Activated CD8-positive, alpha-beta T cell treated with anti-CD3 and anti-CD28 coated beads for 36 hours (primary cell): ENCODE results near the gene PSMG1. TPM values are rescaled to one million over a fixed set of nuclear protein-coding genes. Genes with fewer than 3 reads are reported as not detected.
"Not testable (repeated sequence)": the region's sequence is repeated elsewhere in the genome, so short reads cannot be mapped to it uniquely, and the experiment has no call there.

Source experiments
- ATAC-seq: fragments of 200-7000 bp; cut with Tn5 transposase; one replicate; pipeline ENCODE4 v1.10.0; 2021; ENCODE audit warnings: mild to moderate bottlenecking, moderate library complexity
- CTCF ChIA-PET: fragments of 350-600 bp; sonication (Branson Sonifier 250); formaldehyde crosslinking; loops from one replicate; lab custom pipeline; 2021; ENCODE audit warnings: antibody characterized with exemption; lab: Charles Lee
- POLR2A ChIA-PET: fragments of 350-600 bp; sonication (Branson Sonifier 250); formaldehyde crosslinking; loops from one replicate; lab custom pipeline; 2021; ENCODE audit warnings: antibody characterized with exemption; lab: Charles Lee
- DNase-seq: peaks from one replicate; pipeline ENCODE4 v3.0.0-alpha.2; 2020
- H3K27ac Mint-ChIP-seq: one replicate; pipeline ENCODE4 v1.8.0; 2021; ENCODE audit warnings: mild to moderate bottlenecking, mixed read lengths
- H3K27me3 Mint-ChIP-seq: one replicate; pipeline ENCODE4 v1.8.0; 2021; ENCODE audit warnings: mixed read lengths
- H3K36me3 Mint-ChIP-seq: one replicate; pipeline ENCODE4 v1.8.0; 2021; ENCODE audit warnings: low read depth, mixed read lengths
- H3K4me1 Mint-ChIP-seq: one replicate; pipeline ENCODE4 v1.8.0; 2021; ENCODE audit warnings: low read depth, mixed read lengths
- H3K4me3 Mint-ChIP-seq: one replicate; pipeline ENCODE4 v1.8.0; 2021; ENCODE audit warnings: mild to moderate bottlenecking, moderate library complexity, mixed read lengths
- H3K9me3 Mint-ChIP-seq: one replicate; pipeline ENCODE4 v1.8.0; 2021; ENCODE audit warnings: mixed read lengths
- CTCF ChIP-seq: fragments of 200-600 bp; IDR thresholded peaks from one replicate; pipeline ENCODE4 v1.8.0; 2022; ENCODE audit warnings: antibody characterized with exemption, mild to moderate bottlenecking
- intact Hi-C: fragments of 100-400 bp; cut with micrococcal nuclease; formaldehyde crosslinking; loops from one replicate; pipeline ENCODE4 v1.10.0; 2022
- total RNA-seq, 2 experiments: library from RNA; stranded (reverse); gene quantifications; one replicate each; pipeline ENCODE4 v1.2.3, GENCODE V29; 2021

The PSMG1 gene
- total RNA-seq, 2 experiments from 2014 or later: 90.9 to 107 TPM

GRCh38 chr21:39168800-39169199 is 14.5 kb downstream of the PSMG1 start:
- no peaks in the 10 kb centered on the region for H3K4me1 Mint-ChIP-seq
- ChIA-PET POLR2A (no interaction called here), CTCF (no interaction called here)
- H3K27me3 Mint-ChIP-seq: peaks cover 3% of the 10 kb centered on the region
- intact Hi-C loops: no loop called here
- DNase-seq (no peak), ATAC-seq (no peak)
- no peak for TF ChIP-seq CTCF
- H3K4me3 Mint-ChIP-seq: no peak overlapping the region
- H3K9me3 Mint-ChIP-seq: peaks cover 6% of the 10 kb centered on the region
- H3K27ac Mint-ChIP-seq: no peak overlapping the region
- peaks cover 6% of the 10 kb centered on the region for H3K36me3 Mint-ChIP-seq

GRCh38 chr21:39164523-39164922 is 18.7 kb downstream of the PSMG1 start:
- Mint-ChIP-seq H3K27me3 (peaks cover 7% of the 10 kb centered on the region), H3K4me3 (no peak overlapping the region), H3K9me3 (peaks cover 6% of the 10 kb centered on the region), H3K27ac (no peak overlapping the region), H3K4me1 (no peaks in the 10 kb centered on the region), H3K36me3 (no peaks in the 10 kb centered on the region)
- TF ChIP-seq CTCF: no peak
- ATAC-seq: no peak
- ChIA-PET CTCF (no interaction called here), POLR2A (no interaction called here)
- intact Hi-C loops: no loop called here
- no peak for DNase-seq

- Mint-ChIP-seq H3K4me3 (no peak overlapping the region), H3K4me1 (no peaks in the 10 kb centered on the region), H3K9me3 (peaks cover 6% of the 10 kb centered on the region), H3K27ac (no peak overlapping the region), H3K36me3 (no peaks in the 10 kb centered on the region), H3K27me3 (peaks cover 7% of the 10 kb centered on the region)
- CTCF ChIA-PET: no interaction called here
- intact Hi-C loops: no loop called here
- POLR2A ChIA-PET: interaction anchor here (0.7 kb wide), 1 partner anchor 995 kb away, joined by 3 read pairs; no protein-coding TSS in a partner anchor
- ATAC-seq (no peak), DNase-seq (no peak)
- TF ChIP-seq CTCF: no peak
These were observed 22.2 kb downstream of the PSMG1 start for GRCh38 chr21:39161064-39161463.

- Mint-ChIP-seq H3K9me3 (peaks cover under 1% of the 10 kb centered on the region), H3K4me3 (no peak overlapping the region), H3K27me3 (peaks cover 4% of the 10 kb centered on the region), H3K4me1 (no peaks in the 10 kb centered on the region), H3K36me3 (no peaks in the 10 kb centered on the region), H3K27ac (no peak overlapping the region)
- no peak for TF ChIP-seq CTCF
- ChIA-PET CTCF (interaction anchor here (1.0 to 1.3 kb wide), 2 partner anchors 9 to 18 kb away, joined by 3 read pairs; no protein-coding TSS in a partner anchor), POLR2A (no interaction called here)
- DNase-seq (no peak), ATAC-seq (no peak)
- intact Hi-C loops: no loop called here
These were observed 23.7 kb downstream of the PSMG1 start for GRCh38 chr21:39159342-39160063.

GRCh38 chr21:39157241-39157640 is 26.0 kb downstream of the PSMG1 start:
- H3K4me1 Mint-ChIP-seq, intact Hi-C loops, ATAC-seq, CTCF ChIA-PET, POLR2A ChIA-PET, H3K36me3 Mint-ChIP-seq, H3K4me3 Mint-ChIP-seq, H3K27me3 Mint-ChIP-seq, DNase-seq, H3K9me3 Mint-ChIP-seq, H3K27ac Mint-ChIP-seq: not testable (repeated sequence)
